Upper lobe of right lung (tissue), 1 donor: ENCODE measurements around the gene ADAMTS18. TPM values are rescaled to one million over a fixed set of nuclear protein-coding genes. Genes with fewer than 3 reads are reported as not detected.
"Not testable (repeated sequence)": the region's sequence is repeated elsewhere in the genome, so short reads cannot be mapped to it uniquely, and the experiment has no call there.

Experiments used
- ATAC-seq: fragments of 200-7000 bp; cut with Tn5 transposase; one replicate; pipeline ENCODE4 v1.9.1; 2020; ENCODE audit warnings: mild to moderate bottlenecking, moderate library complexity
- DNase-seq: peaks from one replicate; pipeline ENCODE4 v3.0.0-alpha.2; 2020
- H3K27ac ChIP-seq: fragments of 200-600 bp; one replicate; pipeline ENCODE4 v1.8.0; 2022
- H3K27me3 ChIP-seq: fragments of 200-600 bp; one replicate; pipeline ENCODE4 v1.8.0; 2022; ENCODE audit warnings: mild to moderate bottlenecking
- H3K36me3 ChIP-seq: fragments of 200-600 bp; one replicate; pipeline ENCODE4 v1.8.0; 2022
- H3K4me1 ChIP-seq: fragments of 200-600 bp; one replicate; pipeline ENCODE4 v1.8.0; 2022
- H3K4me3 ChIP-seq: fragments of 200-600 bp; one replicate; pipeline ENCODE4 v1.8.0; 2022; ENCODE audit warnings: mild to moderate bottlenecking
- H3K9me3 ChIP-seq: fragments of 200-600 bp; one replicate; pipeline ENCODE4 v1.8.0; 2022
- CTCF ChIP-seq: fragments of 200-600 bp; IDR thresholded peaks from one replicate; pipeline ENCODE4 v1.8.0; 2022; ENCODE audit warnings: antibody characterized with exemption
- intact Hi-C: fragments of 100-400 bp; cut with DNase I; formaldehyde crosslinking; loops from one replicate; pipeline ENCODE4 v1.11.0; 2022
- total RNA-seq: library from RNA; stranded (reverse); fragmentation: NEBNext Ultra II Directional; extraction: Animal tissue kit (Norgen Biotek cat#: 25700); gene quantifications from one replicate; pipeline ENCODE4 v1.2.1, GENCODE V29; 2021
- donor health status: DM: no; HTN: yes; CAD: no; lungs with severe emphysema.

Gene ADAMTS18
- total RNA-seq, 1 donor from 2014 or later: 0.46 TPM

GRCh38 chr16:77469634-77470033 is 34.8 kb upstream of the ADAMTS18 start:
- no peaks in the 10 kb centered on the region for H3K27me3 ChIP-seq
- intact Hi-C loops: no loop called here
- DNase-seq (no peak), ATAC-seq (no peak)
- no peaks in the 10 kb centered on the region for H3K9me3 ChIP-seq
- H3K27ac ChIP-seq: no peak overlapping the region
- TF ChIP-seq CTCF: no peak
- H3K4me3 ChIP-seq: no peak overlapping the region
- no peaks in the 10 kb centered on the region for H3K36me3 ChIP-seq
- H3K4me1 ChIP-seq: no peaks in the 10 kb centered on the region

- DNase-seq: no peak
- Histone ChIP-seq H3K9me3 (no peaks in the 10 kb centered on the region), H3K4me1 (no peaks in the 10 kb centered on the region), H3K27me3 (no peaks in the 10 kb centered on the region), H3K4me3 (no peak overlapping the region), H3K36me3 (no peaks in the 10 kb centered on the region), H3K27ac (no peak overlapping the region)
- no peak for ATAC-seq
- intact Hi-C loops: no loop called here
- no peak for TF ChIP-seq CTCF
Observed at GRCh38 chr16:77468831-77469230, 34.0 kb upstream of the ADAMTS18 start.

- ATAC-seq (no peak), DNase-seq (no peak)
- H3K27me3 ChIP-seq: no peaks in the 10 kb centered on the region
- intact Hi-C loops: no loop called here
- H3K4me3 ChIP-seq: no peak overlapping the region
- no peaks in the 10 kb centered on the region for H3K4me1 ChIP-seq
- no peaks in the 10 kb centered on the region for H3K9me3 ChIP-seq
- no peaks in the 10 kb centered on the region for H3K36me3 ChIP-seq
- TF ChIP-seq CTCF: no peak
- no peak overlapping the region for H3K27ac ChIP-seq
Observed at GRCh38 chr16:77467821-77468335, 33.0 kb upstream of the ADAMTS18 start.

DNA sequence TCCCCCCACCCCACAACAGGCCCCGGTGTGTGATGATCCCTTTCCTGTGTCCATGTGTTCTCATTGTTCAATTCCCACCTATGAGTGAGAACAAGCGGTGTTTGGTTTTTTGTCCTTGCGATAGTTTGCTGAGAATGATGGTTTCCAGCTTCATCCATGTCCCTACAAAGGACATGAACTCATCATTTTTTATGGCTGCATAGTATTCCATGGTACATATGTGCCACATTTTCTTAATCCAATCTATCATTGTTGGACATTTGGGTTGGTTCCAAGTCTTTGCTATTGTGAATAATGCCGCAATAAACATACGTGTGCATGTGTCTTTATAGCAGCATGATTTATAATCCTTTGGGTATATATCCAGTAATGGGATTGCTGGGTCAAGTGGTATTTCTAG is 28.8 kb upstream of the ADAMTS18 start:
- DNase-seq, H3K9me3 ChIP-seq, H3K4me1 ChIP-seq, H3K27ac ChIP-seq, H3K27me3 ChIP-seq, H3K4me3 ChIP-seq, intact Hi-C loops, ATAC-seq, H3K36me3 ChIP-seq: not testable (repeated sequence)

DNA sequence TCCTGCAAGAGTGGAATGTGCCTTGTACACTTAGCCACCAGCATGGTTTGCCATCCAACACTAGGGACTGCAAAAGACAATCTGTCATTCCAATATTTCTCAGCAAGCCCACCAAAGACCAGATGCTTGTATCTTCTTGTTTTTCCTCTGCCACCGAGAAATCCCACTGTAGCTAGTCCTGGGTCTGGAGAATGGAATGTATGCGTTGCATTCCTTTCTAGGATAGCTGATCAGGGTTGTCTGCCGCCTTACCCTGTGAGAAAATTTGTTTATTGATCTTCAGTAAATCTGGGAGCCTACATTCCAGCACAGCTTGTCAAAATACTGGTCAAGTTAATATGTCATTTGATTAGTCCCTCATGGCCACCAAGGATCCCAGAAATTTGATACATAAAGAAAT is 28.1 kb upstream of the ADAMTS18 start:
- H3K9me3 ChIP-seq: no peaks in the 10 kb centered on the region
- H3K4me1 ChIP-seq: no peaks in the 10 kb centered on the region
- no peak for DNase-seq
- H3K27me3 ChIP-seq: no peaks in the 10 kb centered on the region
- no peak for TF ChIP-seq CTCF
- no peaks in the 10 kb centered on the region for H3K36me3 ChIP-seq
- no peak overlapping the region for H3K4me3 ChIP-seq
- no peak for ATAC-seq
- intact Hi-C loops: no loop called here
- no peak overlapping the region for H3K27ac ChIP-seq

DNA sequence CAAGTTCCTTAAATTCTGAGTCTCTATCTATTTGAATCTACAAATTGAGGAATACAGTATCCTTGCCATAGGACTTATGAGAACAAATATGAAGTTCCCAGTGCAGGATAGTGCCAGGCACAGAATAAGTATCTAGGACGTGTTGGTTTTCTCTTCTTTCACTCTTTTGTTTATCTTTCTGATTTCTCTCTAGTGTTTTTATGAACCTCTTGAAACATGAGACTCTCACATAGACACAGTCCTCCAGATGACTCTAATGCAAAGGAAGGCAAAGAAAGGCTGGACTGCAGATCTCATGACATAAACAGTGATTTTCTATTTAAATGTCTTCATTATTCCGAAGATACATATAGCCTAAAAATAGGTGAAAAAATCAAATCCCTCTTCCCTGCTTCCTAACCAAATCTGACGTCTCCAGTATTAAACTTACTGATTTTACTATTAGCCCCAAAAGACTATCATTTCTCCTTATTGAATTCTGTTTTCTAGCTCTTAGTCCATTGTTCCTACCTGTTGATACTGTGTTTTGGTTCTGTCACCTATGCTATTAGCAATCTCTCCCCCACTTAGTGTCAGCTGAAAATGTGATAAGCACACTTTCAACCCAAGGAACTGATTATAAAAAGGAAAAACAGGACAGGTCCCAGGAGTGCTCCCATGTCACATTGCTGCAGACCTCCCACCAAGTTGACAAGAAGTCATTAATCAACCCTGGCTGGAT is 24.9 kb upstream of the ADAMTS18 start:
- ATAC-seq: no peak
- intact Hi-C loops: no loop called here
- Histone ChIP-seq H3K4me3 (no peak overlapping the region), H3K27me3 (no peaks in the 10 kb centered on the region), H3K36me3 (no peaks in the 10 kb centered on the region), H3K4me1 (no peaks in the 10 kb centered on the region), H3K27ac (no peak overlapping the region), H3K9me3 (no peaks in the 10 kb centered on the region)
- TF ChIP-seq CTCF: no peak
- DNase-seq: no peak
